Measurements from ENCODE around the gene NME5. TPM values are rescaled to one million over a fixed set of nuclear protein-coding genes. Genes with fewer than 3 reads are reported as not detected.
"Not testable (repeated sequence)": the region's sequence is repeated elsewhere in the genome, so short reads cannot be mapped to it uniquely, and the experiment has no call there.

The NME5 gene
- total RNA-seq, 2 donors from 2014 or later = 1.0 to 3.8 TPM

GRCh38 chr5:138077064-138077696 lies 62.0 kb downstream of the NME5 start:
- no peak for DNase-seq (ENCODE audit: low spot score)

GRCh38 chr5:138070026-138070425 lies 69.2 kb downstream of the NME5 start:
- not testable (repeated sequence) for H3K27me3 ChIP-seq; H3K4me3 ChIP-seq; H3K9me3 ChIP-seq; H3K36me3 ChIP-seq; H3K27ac ChIP-seq; H3K4me1 ChIP-seq; DNase-seq (ENCODE audit: low spot score)

More at GRCh38 chr5:138077064-138077696, 62.0 kb downstream of the NME5 start:
- Histone ChIP-seq H3K4me1 (no peaks in the 10 kb centered on the region), H3K9me3 (no peaks in the 10 kb centered on the region), H3K36me3 (no peaks in the 10 kb centered on the region), H3K27ac (no peak overlapping the region), H3K27me3 (no peaks in the 10 kb centered on the region), H3K4me3 (no peak overlapping the region)
- peak; percentile 82 to 83 for TF ChIP-seq CTCF (IDR thresholded peaks at IDR 0.05)

GRCh38 chr5:138068742-138069600 lies 70.3 kb downstream of the NME5 start:
- H3K9me3 ChIP-seq = no peaks in the 10 kb centered on the region
- no peaks in the 10 kb centered on the region for H3K36me3 ChIP-seq
- no peak overlapping the region for H3K4me3 ChIP-seq
- H3K27ac ChIP-seq = no peak overlapping the region
- TF ChIP-seq CTCF (IDR thresholded peaks at IDR 0.05) = peak; percentile 58 to 87
- H3K27me3 ChIP-seq = no peaks in the 10 kb centered on the region
- peak; percentile 80 for DNase-seq (ENCODE audit: low spot score)
- H3K4me1 ChIP-seq = no peaks in the 10 kb centered on the region

GRCh38 chr5:138067945-138068344 lies 71.3 kb downstream of the NME5 start:
- Histone ChIP-seq H3K27me3 (no peaks in the 10 kb centered on the region), H3K27ac (no peak overlapping the region), H3K4me1 (no peaks in the 10 kb centered on the region), H3K36me3 (no peaks in the 10 kb centered on the region), H3K4me3 (no peak overlapping the region), H3K9me3 (no peaks in the 10 kb centered on the region)
- no peak for TF ChIP-seq CTCF (IDR thresholded peaks at IDR 0.05)
- DNase-seq (ENCODE audit: low spot score) = no peak

Other genes with a start within 250 kb of the NME5 start
- not detected for gene PKD2L2, start 250.0 kb downstream of the NME5 start, total RNA-seq
- 10 to 100 TPM; 35.9 to 37.1 TPM for gene FAM13B, start 106.3 kb downstream of the NME5 start, total RNA-seq
- gene WNT8A, start 55.4 kb downstream of the NME5 start, total RNA-seq = not detected
- gene BRD8, start 39.2 kb upstream of the NME5 start, total RNA-seq = 10 to 100 TPM; 20.2 to 27.3 TPM
- 1 to 10 TPM in 1 of 2 donors, under 1 TPM in 1; 0.12 to 4.3 TPM for gene KIF20A, start 39.7 kb upstream of the NME5 start, total RNA-seq
- 10 to 100 TPM in 1 of 2 donors, 1 to 10 TPM in 1; 9.2 to 11.6 TPM for gene CDC23, start 73.9 kb upstream of the NME5 start, total RNA-seq
- gene GFRA3, start 135.2 kb upstream of the NME5 start, total RNA-seq = under 1 TPM; 0.39 to 0.85 TPM
- gene CDC25C, start 192.4 kb upstream of the NME5 start, total RNA-seq = under 1 TPM in 1 of 2 donors, not detected in 1; 0.30 TPM
- 10 to 100 TPM; 18.6 to 21.4 TPM for gene FAM53C, start 198.8 kb upstream of the NME5 start, total RNA-seq
- 10 to 100 TPM; 42.9 to 46.9 TPM for gene KDM3B, start 213.3 kb upstream of the NME5 start, total RNA-seq

Data from right atrium auricular region (tissue), 2 donors.